Choroid plexus epithelial cell (primary cell): ENCODE measurements around the gene TP53RK.

Source experiments
- DNase-seq: peaks from one replicate; pipeline ENCODE4 v3.0.0-alpha.2; 2010; ENCODE audit warnings: low read depth
- H3K4me3 ChIP-seq: 2 replicates; pipeline ENCODE4 v1.5.1; 2011; ENCODE audit warnings: low read depth, mild to moderate bottlenecking, control low read depth, low read length, moderate library complexity
- TF ChIP-seq, protein P1 (sequence below): conservative IDR thresholded peaks from 2 replicates; pipeline ENCODE4 v1.5.1; 2011; ENCODE audit warnings: low read depth, mild to moderate bottlenecking, control low read depth, inconsistent platforms, low read length, moderate library complexity

TP53RK gene

GRCh38 chr20:46657137-46657536 lies 32.1 kb downstream of the TP53RK start:
- TF ChIP-seq, protein P1, sequence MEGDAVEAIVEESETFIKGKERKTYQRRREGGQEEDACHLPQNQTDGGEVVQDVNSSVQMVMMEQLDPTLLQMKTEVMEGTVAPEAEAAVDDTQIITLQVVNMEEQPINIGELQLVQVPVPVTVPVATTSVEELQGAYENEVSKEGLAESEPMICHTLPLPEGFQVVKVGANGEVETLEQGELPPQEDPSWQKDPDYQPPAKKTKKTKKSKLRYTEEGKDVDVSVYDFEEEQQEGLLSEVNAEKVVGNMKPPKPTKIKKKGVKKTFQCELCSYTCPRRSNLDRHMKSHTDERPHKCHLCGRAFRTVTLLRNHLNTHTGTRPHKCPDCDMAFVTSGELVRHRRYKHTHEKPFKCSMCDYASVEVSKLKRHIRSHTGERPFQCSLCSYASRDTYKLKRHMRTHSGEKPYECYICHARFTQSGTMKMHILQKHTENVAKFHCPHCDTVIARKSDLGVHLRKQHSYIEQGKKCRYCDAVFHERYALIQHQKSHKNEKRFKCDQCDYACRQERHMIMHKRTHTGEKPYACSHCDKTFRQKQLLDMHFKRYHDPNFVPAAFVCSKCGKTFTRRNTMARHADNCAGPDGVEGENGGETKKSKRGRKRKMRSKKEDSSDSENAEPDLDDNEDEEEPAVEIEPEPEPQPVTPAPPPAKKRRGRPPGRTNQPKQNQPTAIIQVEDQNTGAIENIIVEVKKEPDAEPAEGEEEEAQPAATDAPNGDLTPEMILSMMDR = no peak
- DNase-seq = no peak
- no peak overlapping the region for H3K4me3 ChIP-seq

GRCh38 chr20:46652699-46653098 lies 36.5 kb downstream of the TP53RK start:
- no peak for DNase-seq

DNA sequence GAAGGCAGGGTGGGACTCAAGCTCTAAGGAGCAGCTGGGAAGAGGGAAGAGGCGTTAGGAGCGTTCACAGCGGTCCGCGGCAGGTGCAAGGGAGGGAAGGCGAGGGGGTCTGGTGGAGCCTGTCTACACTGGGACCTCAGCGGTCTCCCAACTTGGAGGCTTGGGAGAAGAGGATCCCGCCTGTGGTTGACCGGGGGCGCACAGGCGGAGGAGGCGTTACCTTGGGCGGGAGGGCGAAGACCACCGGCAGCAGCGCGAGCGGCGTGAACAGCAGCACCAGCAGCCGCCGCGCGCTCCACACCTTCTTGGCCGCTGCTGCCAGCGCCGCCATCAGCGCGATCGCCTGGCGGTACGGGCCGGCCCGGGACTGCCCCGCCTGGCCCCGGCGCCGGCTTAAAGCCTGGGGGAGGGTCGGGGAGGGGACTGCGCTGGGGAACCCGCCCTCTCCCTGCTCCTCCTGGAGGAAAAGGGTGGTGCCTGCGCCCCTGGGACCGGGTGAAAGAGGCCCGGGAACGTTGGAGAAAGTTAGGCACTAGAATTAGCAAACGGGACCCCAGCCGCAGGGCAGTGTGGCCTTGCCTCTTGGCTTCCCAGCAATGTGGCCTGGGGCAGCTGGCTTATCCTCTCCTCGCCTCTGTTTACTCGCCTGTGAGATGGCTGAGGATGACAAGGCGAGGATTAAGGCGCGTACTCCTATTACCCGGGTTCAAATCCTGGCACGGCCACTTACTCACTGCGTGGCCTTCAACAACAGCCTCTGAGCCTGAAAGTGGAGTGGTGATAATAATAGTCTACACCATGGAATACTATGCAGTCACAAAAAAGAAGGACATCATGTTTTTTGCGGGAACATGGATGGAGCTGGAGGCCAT lies 37.9 kb downstream of the TP53RK start, which contains the start of gene SLC13A3:
Gene SLC13A3 (minus strand): TSS at position 369 of the 872 bp plus-strand sequence. CDS start 38 bp downstream, at position 331.
- peak within 1 kb of the TSS; percentile 33 for H3K4me3 ChIP-seq
- DNase-seq = no peak
- TF ChIP-seq, protein P1 = no peak

More at GRCh38 chr20:46652699-46653098, 36.5 kb downstream of the TP53RK start:
- no peak overlapping the region for H3K4me3 ChIP-seq
- TF ChIP-seq, protein P1 = no peak

- TF ChIP-seq, protein P1 = no peak
- DNase-seq = no peak
- no peak overlapping the region for H3K4me3 ChIP-seq
Observed at GRCh38 chr20:46650575-46651090, 38.6 kb downstream of the TP53RK start.

DNA sequence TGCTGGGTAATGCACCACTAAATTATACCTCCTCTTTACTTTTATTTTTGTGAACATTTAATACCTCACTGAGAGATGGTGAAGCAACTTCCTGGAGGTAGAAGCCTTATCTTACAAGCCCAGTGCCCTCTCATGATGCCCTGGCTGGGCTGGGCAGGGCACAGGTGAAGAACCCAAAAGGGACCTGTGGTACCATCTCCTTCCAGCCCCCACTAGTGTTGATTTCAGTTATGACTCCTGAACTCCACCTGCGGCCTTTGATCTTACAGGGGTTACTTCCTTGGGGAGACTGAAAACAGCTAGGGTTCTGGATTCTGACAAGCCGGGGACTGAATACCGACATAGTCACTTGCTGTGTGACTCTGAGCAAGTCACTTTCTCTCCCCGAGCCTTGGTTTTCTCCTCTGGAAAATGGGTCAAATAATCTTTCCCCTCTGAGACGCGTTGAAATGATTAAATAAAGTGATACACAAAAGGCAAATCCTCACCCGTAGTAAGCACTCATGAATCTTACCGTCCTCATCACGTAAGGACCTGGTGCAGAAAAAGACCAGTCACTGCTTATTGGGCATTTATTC lies 39.2 kb downstream of the TP53RK start:
- H3K4me3 ChIP-seq = no peak overlapping the region
- no peak for DNase-seq
- TF ChIP-seq, protein P1 = no peak

GRCh38 chr20:46649650-46649949 lies 39.6 kb downstream of the TP53RK start:
- TF ChIP-seq, protein P1 = no peak
- H3K4me3 ChIP-seq = no peak overlapping the region
- DNase-seq = no peak
